Stomach (tissue), 9 donors: ENCODE data around the gene TEAD1. TPM values are rescaled to one million over a fixed set of nuclear protein-coding genes. Genes with fewer than 3 reads are reported as not detected.

Experiments
- DNase-seq, 2 donors: peaks; one replicate each; pipeline versions ENCODE4 v3.0.0 to v3.0.0-alpha.2; 2013 to 2019
- H3K27ac ChIP-seq, 5 donors: fragments of 200-600 bp in 4 of 5; sonication (generic) in 4 of 5; one replicate each; pipeline ENCODE4 v1.5.1; 2013 to 2019; ENCODE audit warnings: mild to moderate bottlenecking in 1 of 5, moderate library complexity in 1 of 5
- H3K27me3 ChIP-seq, 3 donors: fragments of 200-600 bp; sonication (generic); one replicate each; pipeline ENCODE4 v1.5.1; 2017 to 2019; ENCODE audit warnings: mixed run types in 1 of 3
- H3K36me3 ChIP-seq, 4 donors: fragments of 200-600 bp; sonication (generic); 1 replicate in 3 of 4; 2 replicates in 1 of 4; pipeline ENCODE4 v1.5.1; 2016 to 2019
- H3K4me1 ChIP-seq, 4 donors: fragments of 200-600 bp; sonication (generic); one replicate each; pipeline ENCODE4 v1.5.1; 2016 to 2019
- H3K4me3 ChIP-seq, 4 donors: fragments of 200-600 bp; sonication (generic) in 3 of 4; one replicate each; pipeline ENCODE4 v1.5.1; 2016 to 2019; ENCODE audit warnings: mild to moderate bottlenecking in 1 of 4
- H3K9me3 ChIP-seq, 4 donors: fragments of 200-600 bp; sonication (generic); one replicate each; pipeline ENCODE4 v1.5.1; 2016 to 2019
- CTCF ChIP-seq, 7 experiments: fragments of 450-650 bp in 4 of 7; fragments of 200-600 bp in 3 of 7; sonication (generic) in 3 of 7; IDR thresholded peaks; one replicate each; pipeline ENCODE4 v1.5.1; 2016 to 2019; ENCODE audit warnings: antibody characterized with exemption in 7 of 7, control low read depth in 2 of 7, mild to moderate bottlenecking in 1 of 7
- EP300 ChIP-seq: sonication (generic); formaldehyde crosslinking; IDR thresholded peaks from one replicate; pipeline ENCODE4 v1.6.1; 2017; ENCODE audit warnings: antibody characterized with exemption
- POLR2A ChIP-seq, 4 donors: fragments of 450-650 bp; IDR thresholded peaks; one replicate each; pipeline ENCODE4 v1.6.1; 2016; ENCODE audit warnings: antibody characterized with exemption in 4 of 4, control low read depth in 2 of 4, mild to moderate bottlenecking in 1 of 4, moderate library complexity in 1 of 4
- POLR2AphosphoS5 ChIP-seq, 3 donors: sonication (generic); formaldehyde crosslinking; IDR thresholded peaks; one replicate each; pipeline ENCODE4 v1.6.1; 2016; ENCODE audit warnings: antibody characterized with exemption in 3 of 3
- WGBS, 5 donors: extraction: QIAGEN DNeasy Blood & Tissue Kit in 3 of 5; methylation state at CpG; one replicate each; pipeline versions ENCODE4 v1.1.5 to v1.1.7; 2013 to 2018; 5-methylcytosine and 5-hydroxymethylcytosine counted together
- intact Hi-C: fragments of 100-400 bp; cut with DNase I; formaldehyde crosslinking; loops from one replicate; pipeline ENCODE4 v1.15.1; 2023; ENCODE audit warnings: low total_unique reads
- polyA plus RNA-seq, 3 donors: library from polyadenylated mRNA; stranded (reverse); fragments of 200-250 nt; gene quantifications; one replicate each; pipeline ENCODE4 v1.2.3, GENCODE V29; 2013
- total RNA-seq, 5 donors: library from RNA; depleted of rRNA; stranded (reverse); fragments of >200 nt; gene quantifications; one replicate each; pipeline versions ENCODE4 v1.1.0 to v1.2.3, GENCODE V29; 2014 to 2016
- donor health status: healthy with polysubstance abuse.
- donor health status: Bipolar disorder and iron deficiency.
- donor health status: healthy.

TEAD1 gene
- total and polyA plus RNA-seq, 8 donors: 4.9 to 133 (median 65.2) TPM

- H3K27ac ChIP-seq: no peak overlapping the region
- H3K9me3 ChIP-seq: no peaks in the 10 kb centered on the region
- TF ChIP-seq POLR2AphosphoS5 (IDR thresholded peaks at IDR 0.05) (no peak), EP300 (no peak), POLR2A (IDR thresholded peaks at IDR 0.05) (no peak), CTCF (IDR thresholded peaks at IDR 0.05) (no peak)
- no peaks in the 10 kb centered on the region for H3K27me3 ChIP-seq
- intact Hi-C loops: loop anchor here (10.0 kb wide), 1 partner anchor 228 kb away; no protein-coding TSS in a partner anchor
- DNase-seq: no peak
- H3K4me3 ChIP-seq: no peak overlapping the region
- WGBS, 5 donors: 71 to 90% (median 86%) methylated on average over 3 of the region's 3 CpGs
- no peaks in the 10 kb centered on the region for H3K4me1 ChIP-seq
- no peaks in the 10 kb centered on the region for H3K36me3 ChIP-seq
Measured at GRCh38 chr11:12666915-12667314, 7.3 kb upstream of the TEAD1 start.

GRCh38 chr11:12667646-12668045 lies 6.6 kb upstream of the TEAD1 start:
- H3K9me3 ChIP-seq: no peaks in the 10 kb centered on the region
- TF ChIP-seq POLR2A (IDR thresholded peaks at IDR 0.05) (no peak), CTCF (IDR thresholded peaks at IDR 0.05) (no peak), POLR2AphosphoS5 (IDR thresholded peaks at IDR 0.05) (no peak), EP300 (no peak)
- H3K4me1 ChIP-seq: no peaks in the 10 kb centered on the region
- intact Hi-C loops: loop anchor here (10.0 kb wide), 1 partner anchor 227 kb away; no protein-coding TSS in a partner anchor
- no peaks in the 10 kb centered on the region for H3K27me3 ChIP-seq
- H3K36me3 ChIP-seq: no peaks in the 10 kb centered on the region
- no peak for DNase-seq
- no peak overlapping the region for H3K27ac ChIP-seq
- WGBS, 5 donors: 74 to 100% (median 89%) methylated on average over 1 of the region's 1 CpG
- H3K4me3 ChIP-seq: no peak overlapping the region

DNA sequence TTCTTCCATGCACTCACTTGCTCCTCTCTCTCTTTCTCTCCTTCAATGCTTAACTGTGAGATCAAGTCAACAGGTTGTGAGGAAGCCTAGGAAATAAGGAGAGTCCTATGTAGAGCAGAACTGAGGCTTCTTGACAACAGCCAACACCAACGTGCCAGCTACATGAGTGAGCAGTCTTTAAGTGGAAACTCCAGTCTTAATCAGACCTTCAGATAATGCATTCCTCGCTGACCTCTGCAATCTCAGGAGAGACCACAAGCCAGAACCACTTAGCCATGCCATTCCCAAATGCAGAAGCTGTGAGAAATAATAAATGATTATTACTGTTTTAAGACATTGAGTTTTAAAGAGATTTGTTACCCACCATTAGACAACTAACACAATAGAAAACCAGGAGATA lies 6.1 kb upstream of the TEAD1 start:
- no peaks in the 10 kb centered on the region for H3K36me3 ChIP-seq
- TF ChIP-seq CTCF (IDR thresholded peaks at IDR 0.05): no peak
- no peak for TF ChIP-seq POLR2AphosphoS5 (IDR thresholded peaks at IDR 0.05)
- no peak for TF ChIP-seq POLR2A (IDR thresholded peaks at IDR 0.05)
- TF ChIP-seq EP300: no peak
- no peak for DNase-seq
- intact Hi-C loops: loop anchor here (10.0 kb wide), 1 partner anchor 227 kb away; no protein-coding TSS in a partner anchor
- H3K4me1 ChIP-seq: peaks cover 0 to 5% (median 1%) of the 10 kb centered on the region in 4 donors
- H3K4me3 ChIP-seq: no peak overlapping the region
- no peaks in the 10 kb centered on the region for H3K27me3 ChIP-seq
- H3K9me3 ChIP-seq: no peaks in the 10 kb centered on the region
- H3K27ac ChIP-seq: no peak overlapping the region
- 40 to 72% (median 49%) methylated on average over 2 of the region's 2 CpGs for WGBS, 5 donors

- no peak for DNase-seq
- no peak overlapping the region for H3K27ac ChIP-seq
- 84 to 95% (median 89%) methylated on average over 3 of the region's 3 CpGs for WGBS, 5 donors
- no peak for TF ChIP-seq EP300
- no peak for TF ChIP-seq POLR2A (IDR thresholded peaks at IDR 0.05)
- no peak for TF ChIP-seq POLR2AphosphoS5 (IDR thresholded peaks at IDR 0.05)
- TF ChIP-seq CTCF (IDR thresholded peaks at IDR 0.05): no peak
- no peaks in the 10 kb centered on the region for H3K9me3 ChIP-seq
- intact Hi-C loops: loop anchor here (10.0 kb wide), 1 partner anchor 225 kb away; no protein-coding TSS in a partner anchor
- H3K36me3 ChIP-seq: no peaks in the 10 kb centered on the region
- H3K27me3 ChIP-seq: peaks cover 0 to 11% (median 0%) of the 10 kb centered on the region in 3 donors
- peaks cover 0 to 10% (median 4%) of the 10 kb centered on the region in 4 donors for H3K4me1 ChIP-seq
- no peak overlapping the region for H3K4me3 ChIP-seq
Measured at GRCh38 chr11:12669930-12670329, 4.3 kb upstream of the TEAD1 start.
